Body of pancreas (tissue), 4 donors: Measurements from ENCODE around the gene SSTR3. TPM values are rescaled to one million over a fixed set of nuclear protein-coding genes. Genes with fewer than 3 reads are reported as not detected.
A peak's percentile ranks its signal among the peaks of the same experiment; 100 is the strongest.

Source experiments
- ATAC-seq: fragments of 150-250 bp; one replicate; pipeline ENCODE4 v1.9.1; 2016
- DNase-seq, 4 donors: peaks; one replicate each; pipeline ENCODE4 v3.0.0-alpha.2; 2019
- H3K27ac ChIP-seq, 4 donors: fragments of 200-600 bp; sonication (generic); 1 replicate in 3 of 4; 2 replicates in 1 of 4; pipeline versions ENCODE4 v1.5.1 to v1.6.1; 2016 to 2019; ENCODE audit warnings: mild to moderate bottlenecking in 1 of 4, mixed read lengths in 1 of 4, moderate library complexity in 1 of 4
- H3K27me3 ChIP-seq, 2 donors: fragments of 200-600 bp; sonication (generic); one replicate each; pipeline ENCODE4 v1.6.0; 2016; ENCODE audit warnings: mild to moderate bottlenecking in 1 of 2
- H3K36me3 ChIP-seq, 2 donors: fragments of 200-600 bp; sonication (generic); replicated peaks in 1 of 2; 2 replicates each; pipeline ENCODE4 v1.5.1; 2016; ENCODE audit warnings: low read depth in 2 of 2; ENCODE audit not compliant: insufficient read depth in 1 of 2
- H3K4me1 ChIP-seq: fragments of 200-600 bp; sonication (generic); one replicate; pipeline ENCODE4 v1.6.0; 2016
- H3K4me3 ChIP-seq, 2 donors: fragments of 200-600 bp; sonication (generic); 1 replicate in 1 of 2; 2 replicates in 1 of 2; pipeline ENCODE4 v1.5.1; 2016 to 2019
- H3K9me3 ChIP-seq, 3 donors: fragments of 200-600 bp; sonication (generic); 1 replicate in 2 of 3; 2 replicates in 1 of 3; pipeline ENCODE4 v1.5.1; 2016
- POLR2A ChIP-seq, 3 donors: fragments of 450-650 bp; IDR thresholded peaks; one replicate each; pipeline ENCODE4 v1.6.1; 2016; ENCODE audit warnings: antibody characterized with exemption in 3 of 3, mild to moderate bottlenecking in 2 of 3
- WGBS, 2 donors: methylation state at CpG; one replicate each; pipeline ENCODE4 v1.1.5; 2017; 5-methylcytosine and 5-hydroxymethylcytosine counted together
- intact Hi-C: fragments of 100-400 bp; cut with DNase I; formaldehyde crosslinking; loops from one replicate; pipeline ENCODE4 v1.15.1; 2023
- total RNA-seq, 2 donors: library from RNA; depleted of rRNA; stranded (reverse); fragments of >200 nt; gene quantifications; one replicate each; pipeline ENCODE4 v1.1.0, GENCODE V29; 2016
- TF ChIP-seq, protein P1 (sequence below), 7 experiments: fragments of 450-650 bp in 4 of 7; fragments of 200-600 bp in 3 of 7; sonication (generic) in 3 of 7; IDR thresholded peaks; one replicate each; pipeline ENCODE4 v1.5.1; 2016 to 2019; ENCODE audit warnings: antibody characterized with exemption in 7 of 7

Gene SSTR3
- total RNA-seq, 2 donors from 2014 or later: 1.3 to 4.2 TPM

DNA sequence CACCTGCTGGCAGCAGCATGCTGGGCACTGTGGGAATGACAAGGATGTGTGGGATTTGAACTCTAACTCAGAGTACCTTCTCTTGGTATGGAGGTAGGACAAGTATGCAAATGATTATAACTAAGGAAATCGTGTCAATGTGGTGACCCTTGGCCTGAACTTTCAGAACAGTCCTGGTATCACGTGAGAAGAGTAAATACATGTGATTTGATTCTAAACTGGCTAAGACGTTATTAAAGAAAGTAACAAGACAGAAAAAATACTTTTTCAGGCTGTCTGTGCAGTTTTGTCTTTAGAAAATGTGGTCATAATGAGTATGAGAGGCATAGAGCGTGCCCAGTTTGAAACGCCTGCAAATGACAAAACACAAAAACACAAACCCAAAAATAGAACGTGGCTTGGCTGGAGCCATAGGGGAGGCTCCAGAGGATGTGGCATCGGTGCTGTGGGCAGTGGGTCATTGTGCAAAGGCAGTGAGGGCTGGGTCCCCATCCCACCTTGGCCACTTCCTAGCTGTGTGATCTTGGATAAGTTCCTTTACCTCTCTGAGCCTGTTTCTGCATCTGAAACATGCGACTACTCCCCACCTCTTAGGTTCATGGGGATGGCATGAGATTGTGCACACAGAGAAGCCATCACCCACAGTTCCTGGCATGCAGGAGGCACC lies 44.2 kb downstream of the SSTR3 start:
- Histone ChIP-seq H3K27ac (no peak overlapping the region), H3K36me3 (no peaks in the 10 kb centered on the region), H3K4me3 (no peak overlapping the region), H3K9me3 (no peaks in the 10 kb centered on the region), H3K27me3 (no peaks in the 10 kb centered on the region), H3K4me1 (peaks cover 3% of the 10 kb centered on the region)
- no peak for TF ChIP-seq POLR2A (IDR thresholded peaks at IDR 0.05)
- WGBS, 2 donors: 47 to 49% methylated on average over 8 of the region's 8 CpGs
- ATAC-seq (no peak), DNase-seq (peak in 1 of 4 donors; percentile 2)
- intact Hi-C loops: no loop called here

DNA sequence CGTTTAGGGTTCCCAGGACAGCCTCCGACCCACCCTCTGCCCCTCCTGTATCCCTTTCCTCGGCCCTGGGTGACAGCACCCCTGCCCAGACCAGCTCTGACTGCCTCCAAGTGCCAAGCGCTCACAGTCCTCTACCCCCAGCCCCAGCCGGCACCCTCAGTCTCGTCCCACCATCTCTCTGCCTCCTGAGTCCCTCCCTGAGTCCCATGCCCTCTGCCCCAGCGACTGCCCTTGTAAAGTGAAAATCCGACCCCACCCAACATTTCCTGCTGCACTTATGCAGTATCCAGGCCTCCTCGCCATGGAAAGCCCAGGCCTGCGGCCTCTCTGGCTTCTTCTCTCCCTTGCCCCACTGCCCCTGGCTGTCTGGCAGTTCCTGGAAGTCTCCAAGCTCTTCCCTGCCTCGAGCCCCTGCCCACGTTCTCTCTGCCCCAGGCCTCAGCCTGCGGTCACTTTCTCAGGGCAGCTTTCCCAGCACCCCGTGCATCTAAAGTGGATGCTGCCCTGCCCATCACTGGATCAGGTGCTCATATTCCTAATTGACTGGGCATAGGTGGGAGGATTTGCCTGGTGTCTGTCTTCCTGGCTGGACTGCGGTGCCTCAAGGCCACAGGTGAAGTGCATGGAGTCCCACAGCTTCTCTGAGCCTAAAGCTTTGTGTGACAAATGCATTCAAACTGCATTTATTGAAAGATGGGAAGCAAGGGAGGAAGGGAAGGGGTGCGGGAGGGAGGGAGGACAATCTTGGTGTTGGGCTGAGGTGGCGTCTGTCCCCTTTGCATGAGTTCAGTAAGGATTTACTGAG lies 44.9 kb downstream of the SSTR3 start:
- Histone ChIP-seq H3K4me3 (no peak overlapping the region), H3K27ac (no peak overlapping the region)
- 63 to 65% methylated on average over 17 of the region's 17 CpGs for WGBS, 2 donors

DNA sequence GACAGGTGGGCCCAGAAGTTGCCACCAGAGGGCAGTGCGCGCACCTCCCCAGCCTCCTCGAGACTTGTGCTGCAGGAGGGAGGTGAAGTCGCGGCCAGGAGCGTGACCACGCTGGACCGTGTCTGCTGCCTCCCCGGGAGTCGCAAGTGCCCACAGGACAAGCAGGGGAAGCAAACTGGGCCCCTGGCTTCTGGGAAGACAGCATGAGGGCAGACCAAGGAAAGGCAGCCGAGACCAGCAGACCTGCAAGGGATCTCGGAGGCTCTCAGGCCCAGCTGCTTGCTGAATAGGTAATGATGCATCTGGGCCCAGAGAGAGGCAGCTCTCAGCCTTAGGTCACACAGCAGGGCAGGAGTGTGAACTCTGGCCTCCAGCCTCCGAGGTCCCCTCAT lies 45.6 kb downstream of the SSTR3 start:
- H3K4me3 ChIP-seq: no peak overlapping the region
- H3K27ac ChIP-seq: no peak overlapping the region
- peak; percentile 90 for ATAC-seq
- H3K27me3 ChIP-seq: no peaks in the 10 kb centered on the region
- H3K9me3 ChIP-seq: peaks cover 0 to under 1% (median 0%) of the 10 kb centered on the region in 3 donors
- H3K4me1 ChIP-seq: peaks cover 3% of the 10 kb centered on the region
- intact Hi-C loops: no loop called here
- 7 to 9% methylated on average over 9 to 13 of the region's 13 CpGs for WGBS, 2 donors
- H3K36me3 ChIP-seq: no peaks in the 10 kb centered on the region
- TF ChIP-seq POLR2A (IDR thresholded peaks at IDR 0.05): no peak
- TF ChIP-seq, protein P1, sequence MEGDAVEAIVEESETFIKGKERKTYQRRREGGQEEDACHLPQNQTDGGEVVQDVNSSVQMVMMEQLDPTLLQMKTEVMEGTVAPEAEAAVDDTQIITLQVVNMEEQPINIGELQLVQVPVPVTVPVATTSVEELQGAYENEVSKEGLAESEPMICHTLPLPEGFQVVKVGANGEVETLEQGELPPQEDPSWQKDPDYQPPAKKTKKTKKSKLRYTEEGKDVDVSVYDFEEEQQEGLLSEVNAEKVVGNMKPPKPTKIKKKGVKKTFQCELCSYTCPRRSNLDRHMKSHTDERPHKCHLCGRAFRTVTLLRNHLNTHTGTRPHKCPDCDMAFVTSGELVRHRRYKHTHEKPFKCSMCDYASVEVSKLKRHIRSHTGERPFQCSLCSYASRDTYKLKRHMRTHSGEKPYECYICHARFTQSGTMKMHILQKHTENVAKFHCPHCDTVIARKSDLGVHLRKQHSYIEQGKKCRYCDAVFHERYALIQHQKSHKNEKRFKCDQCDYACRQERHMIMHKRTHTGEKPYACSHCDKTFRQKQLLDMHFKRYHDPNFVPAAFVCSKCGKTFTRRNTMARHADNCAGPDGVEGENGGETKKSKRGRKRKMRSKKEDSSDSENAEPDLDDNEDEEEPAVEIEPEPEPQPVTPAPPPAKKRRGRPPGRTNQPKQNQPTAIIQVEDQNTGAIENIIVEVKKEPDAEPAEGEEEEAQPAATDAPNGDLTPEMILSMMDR (IDR thresholded peaks at IDR 0.05): peak; percentile 83 to 93 (median 92)
- peak; percentile 83 to 86 (median 84) for DNase-seq

More for the DNA sequence above, 44.9 kb downstream of the SSTR3 start:
- Histone ChIP-seq H3K4me1 (peaks cover 3% of the 10 kb centered on the region), H3K27me3 (no peaks in the 10 kb centered on the region), H3K36me3 (no peaks in the 10 kb centered on the region), H3K9me3 (no peaks in the 10 kb centered on the region)
- TF ChIP-seq, protein P1 (IDR thresholded peaks at IDR 0.05): no peak
- no peak for TF ChIP-seq POLR2A (IDR thresholded peaks at IDR 0.05)
- DNase-seq: peak in 2 of 4 donors; percentile 2 to 3
- no peak for ATAC-seq
- intact Hi-C loops: no loop called here

DNA sequence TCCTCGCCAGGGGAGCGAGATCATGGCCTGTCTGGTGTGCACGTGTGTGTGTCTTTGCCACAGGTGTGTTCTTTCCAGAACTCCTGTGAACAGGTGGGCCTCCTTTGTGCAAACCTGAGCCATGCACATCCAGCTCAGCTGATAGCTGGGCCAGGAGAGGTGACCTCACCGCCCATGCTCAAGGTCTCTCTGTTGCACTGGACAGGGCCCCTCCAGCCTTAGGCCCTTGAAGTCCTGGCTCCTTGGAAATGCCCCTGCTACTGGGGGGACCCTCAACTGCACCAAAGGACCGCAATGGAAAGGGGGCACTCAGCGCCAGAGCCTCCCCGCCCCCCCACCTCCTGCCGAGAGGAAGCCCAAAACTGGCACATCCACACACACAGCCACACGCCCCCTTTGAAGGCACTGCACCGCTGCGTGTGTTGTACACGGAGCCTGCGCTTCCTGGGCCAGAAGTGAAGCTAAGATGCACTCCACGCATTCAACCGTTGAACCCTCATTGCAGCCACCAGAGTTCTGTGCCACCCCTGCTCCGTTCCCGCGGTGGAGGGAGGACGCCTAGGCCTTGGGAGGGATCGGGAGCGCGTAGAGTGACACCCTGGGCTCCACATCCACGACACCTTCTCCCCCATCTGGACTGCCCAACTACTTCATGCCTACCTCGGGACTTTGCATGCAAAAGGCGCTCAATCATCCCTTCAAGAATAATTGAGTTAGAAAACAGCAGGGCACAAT lies 46.2 kb downstream of the SSTR3 start:
- H3K4me3 ChIP-seq: no peak overlapping the region
- intact Hi-C loops: no loop called here
- no peak overlapping the region for H3K27ac ChIP-seq
- WGBS, 2 donors: 44% methylated on average over 20 to 25 of the region's 25 CpGs
- DNase-seq (peak in 1 of 4 donors; percentile 56), ATAC-seq (no peak)
- H3K4me1 ChIP-seq: peaks cover 3% of the 10 kb centered on the region
- peaks cover 0 to 6% (median 0%) of the 10 kb centered on the region in 3 donors for H3K9me3 ChIP-seq
- no peaks in the 10 kb centered on the region for H3K27me3 ChIP-seq
- H3K36me3 ChIP-seq: no peaks in the 10 kb centered on the region
- TF ChIP-seq POLR2A (IDR thresholded peaks at IDR 0.05): no peak
- TF ChIP-seq, protein P1 (IDR thresholded peaks at IDR 0.05): no peak

DNA sequence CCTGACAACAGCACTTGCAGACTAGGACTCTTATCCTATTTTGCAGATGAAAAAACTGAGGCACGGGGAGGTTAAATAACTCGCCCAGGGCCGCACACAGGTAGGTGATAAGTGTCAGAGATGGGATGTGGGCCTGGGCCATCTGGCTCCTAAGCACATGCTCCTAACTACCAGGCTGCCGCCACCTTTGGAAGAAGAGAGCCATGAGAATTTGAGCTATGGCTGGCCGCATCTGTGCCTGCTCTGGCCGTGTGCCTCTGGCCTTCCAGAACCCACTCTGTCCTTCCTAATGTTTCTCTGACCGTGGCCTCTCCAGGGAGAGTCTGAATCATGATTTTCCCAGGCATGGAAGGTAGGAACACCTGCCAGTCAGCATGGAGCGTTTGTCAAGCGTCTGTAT lies 47.2 kb downstream of the SSTR3 start:
- Histone ChIP-seq H3K27ac (no peak overlapping the region), H3K36me3 (no peaks in the 10 kb centered on the region), H3K4me1 (peaks cover 3% of the 10 kb centered on the region), H3K27me3 (no peaks in the 10 kb centered on the region), H3K4me3 (no peak overlapping the region), H3K9me3 (peaks cover 0 to 7% (median 0%) of the 10 kb centered on the region in 3 donors)
- ATAC-seq: no peak
- TF ChIP-seq POLR2A (IDR thresholded peaks at IDR 0.05): no peak
- TF ChIP-seq, protein P1 (IDR thresholded peaks at IDR 0.05): no peak
- 59 to 66% methylated on average over 7 to 9 of the region's 9 CpGs for WGBS, 2 donors
- intact Hi-C loops: no loop called here
- no peak for DNase-seq
